Measurements from ENCODE around the gene RABL2A.
"Not testable (repeated sequence)": the region's sequence is repeated elsewhere in the genome, so short reads cannot be mapped to it uniquely, and the experiment has no call there.

RABL2A gene

GRCh38 chr2:113604085-113604477 is 23.0 kb upstream of the RABL2A start:
- not testable (repeated sequence) for H3K9me3 ChIP-seq (ENCODE audit: severe bottlenecking); H3K4me1 ChIP-seq (ENCODE audit: insufficient read depth, poor library complexity, severe bottlenecking); H3K27me3 ChIP-seq (ENCODE audit: insufficient read depth, poor library complexity, severe bottlenecking); ATAC-seq (ENCODE audit: low read depth); H3K36me3 ChIP-seq (ENCODE audit: low read depth)
- Histone ChIP-seq H3K4me3 (ENCODE audit: severe bottlenecking) (peak overlapping the region; percentile 53), H3K27ac (ENCODE audit: poor library complexity, severe bottlenecking) (peak overlapping the region; percentile 57)
- peak; percentile 98 for TF ChIP-seq CTCF (IDR thresholded peaks at IDR 0.05; ENCODE audit: poor library complexity, severe bottlenecking)
- DNase-seq (ENCODE audit: low spot score), result peak; percentile 76

GRCh38 chr2:113604661-113605060 is 22.4 kb upstream of the RABL2A start:
- H3K27me3 ChIP-seq (ENCODE audit: insufficient read depth, poor library complexity, severe bottlenecking); ATAC-seq (ENCODE audit: low read depth); H3K4me3 ChIP-seq (ENCODE audit: severe bottlenecking); H3K36me3 ChIP-seq (ENCODE audit: low read depth); H3K4me1 ChIP-seq (ENCODE audit: insufficient read depth, poor library complexity, severe bottlenecking); H3K9me3 ChIP-seq (ENCODE audit: severe bottlenecking); DNase-seq (ENCODE audit: low spot score): not testable (repeated sequence)
- peak overlapping the region; percentile 57 for H3K27ac ChIP-seq (ENCODE audit: poor library complexity, severe bottlenecking)

GRCh38 chr2:113606036-113606435 is 21.0 kb upstream of the RABL2A start:
- H3K9me3 ChIP-seq (ENCODE audit: severe bottlenecking); ATAC-seq (ENCODE audit: low read depth); H3K36me3 ChIP-seq (ENCODE audit: low read depth); H3K27ac ChIP-seq (ENCODE audit: poor library complexity, severe bottlenecking); H3K4me1 ChIP-seq (ENCODE audit: insufficient read depth, poor library complexity, severe bottlenecking); DNase-seq (ENCODE audit: low spot score); H3K27me3 ChIP-seq (ENCODE audit: insufficient read depth, poor library complexity, severe bottlenecking); H3K4me3 ChIP-seq (ENCODE audit: severe bottlenecking): not testable (repeated sequence)

GRCh38 chr2:113609822-113610221 is 17.2 kb upstream of the RABL2A start:
- not testable (repeated sequence) for DNase-seq (ENCODE audit: low spot score); ATAC-seq (ENCODE audit: low read depth); H3K9me3 ChIP-seq (ENCODE audit: severe bottlenecking); H3K27ac ChIP-seq (ENCODE audit: poor library complexity, severe bottlenecking); H3K27me3 ChIP-seq (ENCODE audit: insufficient read depth, poor library complexity, severe bottlenecking); H3K4me3 ChIP-seq (ENCODE audit: severe bottlenecking); H3K36me3 ChIP-seq (ENCODE audit: low read depth); H3K4me1 ChIP-seq (ENCODE audit: insufficient read depth, poor library complexity, severe bottlenecking)

GRCh38 chr2:113621002-113621401 is 6.1 kb upstream of the RABL2A start:
- H3K9me3 ChIP-seq (ENCODE audit: severe bottlenecking); DNase-seq (ENCODE audit: low spot score); ATAC-seq (ENCODE audit: low read depth); H3K4me1 ChIP-seq (ENCODE audit: insufficient read depth, poor library complexity, severe bottlenecking); H3K4me3 ChIP-seq (ENCODE audit: severe bottlenecking); H3K36me3 ChIP-seq (ENCODE audit: low read depth); H3K27ac ChIP-seq (ENCODE audit: poor library complexity, severe bottlenecking); H3K27me3 ChIP-seq (ENCODE audit: insufficient read depth, poor library complexity, severe bottlenecking): not testable (repeated sequence)

GRCh38 chr2:113625906-113626305 is 1.2 kb upstream of the RABL2A start:
- H3K4me3 ChIP-seq (ENCODE audit: severe bottlenecking); DNase-seq (ENCODE audit: low spot score); H3K36me3 ChIP-seq (ENCODE audit: low read depth); H3K9me3 ChIP-seq (ENCODE audit: severe bottlenecking); H3K27ac ChIP-seq (ENCODE audit: poor library complexity, severe bottlenecking); ATAC-seq (ENCODE audit: low read depth); H3K27me3 ChIP-seq (ENCODE audit: insufficient read depth, poor library complexity, severe bottlenecking); H3K4me1 ChIP-seq (ENCODE audit: insufficient read depth, poor library complexity, severe bottlenecking): not testable (repeated sequence)

- not testable (repeated sequence) for H3K36me3 ChIP-seq (ENCODE audit: low read depth); H3K9me3 ChIP-seq (ENCODE audit: severe bottlenecking); DNase-seq (ENCODE audit: low spot score); ATAC-seq (ENCODE audit: low read depth); H3K27me3 ChIP-seq (ENCODE audit: insufficient read depth, poor library complexity, severe bottlenecking); H3K4me1 ChIP-seq (ENCODE audit: insufficient read depth, poor library complexity, severe bottlenecking); H3K4me3 ChIP-seq (ENCODE audit: severe bottlenecking); H3K27ac ChIP-seq (ENCODE audit: poor library complexity, severe bottlenecking)
These were observed 5.8 kb downstream of the RABL2A start for GRCh38 chr2:113632849-113633345.

GRCh38 chr2:113635358-113635757 is 8.3 kb downstream of the RABL2A start:
- not testable (repeated sequence) for ATAC-seq (ENCODE audit: low read depth); H3K36me3 ChIP-seq (ENCODE audit: low read depth); H3K9me3 ChIP-seq (ENCODE audit: severe bottlenecking); H3K4me3 ChIP-seq (ENCODE audit: severe bottlenecking); H3K27me3 ChIP-seq (ENCODE audit: insufficient read depth, poor library complexity, severe bottlenecking); H3K4me1 ChIP-seq (ENCODE audit: insufficient read depth, poor library complexity, severe bottlenecking); H3K27ac ChIP-seq (ENCODE audit: poor library complexity, severe bottlenecking); DNase-seq (ENCODE audit: low spot score)

GRCh38 chr2:113636226-113636625 is 9.2 kb downstream of the RABL2A start:
- not testable (repeated sequence) for H3K4me3 ChIP-seq (ENCODE audit: severe bottlenecking); DNase-seq (ENCODE audit: low spot score); H3K9me3 ChIP-seq (ENCODE audit: severe bottlenecking); H3K27ac ChIP-seq (ENCODE audit: poor library complexity, severe bottlenecking); ATAC-seq (ENCODE audit: low read depth); H3K4me1 ChIP-seq (ENCODE audit: insufficient read depth, poor library complexity, severe bottlenecking); H3K36me3 ChIP-seq (ENCODE audit: low read depth); H3K27me3 ChIP-seq (ENCODE audit: insufficient read depth, poor library complexity, severe bottlenecking)

GRCh38 chr2:113638084-113638483 is 11.0 kb downstream of the RABL2A start:
- H3K36me3 ChIP-seq (ENCODE audit: low read depth); H3K27me3 ChIP-seq (ENCODE audit: insufficient read depth, poor library complexity, severe bottlenecking); H3K4me1 ChIP-seq (ENCODE audit: insufficient read depth, poor library complexity, severe bottlenecking); DNase-seq (ENCODE audit: low spot score); H3K4me3 ChIP-seq (ENCODE audit: severe bottlenecking); H3K9me3 ChIP-seq (ENCODE audit: severe bottlenecking); H3K27ac ChIP-seq (ENCODE audit: poor library complexity, severe bottlenecking): not testable (repeated sequence)
- ATAC-seq (ENCODE audit: low read depth), result 0 out of 3 replicates have a peak, but pooled peaks have one; percentile 17

- H3K4me1 ChIP-seq (ENCODE audit: insufficient read depth, poor library complexity, severe bottlenecking); H3K9me3 ChIP-seq (ENCODE audit: severe bottlenecking); H3K27ac ChIP-seq (ENCODE audit: poor library complexity, severe bottlenecking); H3K36me3 ChIP-seq (ENCODE audit: low read depth); ATAC-seq (ENCODE audit: low read depth); DNase-seq (ENCODE audit: low spot score); H3K4me3 ChIP-seq (ENCODE audit: severe bottlenecking); H3K27me3 ChIP-seq (ENCODE audit: insufficient read depth, poor library complexity, severe bottlenecking): not testable (repeated sequence)
These were observed 19.2 kb downstream of the RABL2A start for GRCh38 chr2:113646217-113646616.
